HG03432 (cell line): Measurements from ENCODE around the gene SERPINI1.

Source experiments
- ATAC-seq: cut with Tn5 transposase; IDR thresholded peaks from one replicate; pipeline ENCODE4 v1.9.1; 2021; ENCODE audit warnings: mild to moderate bottlenecking, moderate library complexity; ENCODE audit not compliant: unreplicated experiment

SERPINI1 gene

GRCh38 chr3:167843886-167844285 lies 108.4 kb downstream of the SERPINI1 start:
- peak; percentile 45 for ATAC-seq

GRCh38 chr3:167844528-167844927 lies 109.0 kb downstream of the SERPINI1 start:
- no peak for ATAC-seq

DNA sequence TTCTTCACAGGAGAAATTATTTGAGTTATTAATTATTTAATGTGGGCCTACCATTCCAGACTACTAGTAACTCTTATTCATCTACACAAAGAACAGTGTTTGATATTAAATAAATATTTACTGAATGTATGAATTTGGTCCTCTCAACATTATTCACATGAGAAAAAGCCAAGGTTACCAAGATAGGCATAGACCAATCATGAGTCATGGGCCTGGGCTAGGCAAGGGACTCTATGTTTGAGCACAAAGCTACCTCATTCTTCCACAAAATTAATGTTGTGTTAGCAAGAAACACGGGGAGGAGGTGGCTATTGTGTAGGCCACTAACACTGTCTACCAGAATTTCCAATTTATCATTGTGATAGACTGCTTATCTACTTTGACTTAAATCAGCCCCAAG lies 115.7 kb downstream of the SERPINI1 start:
- no peak for ATAC-seq

DNA sequence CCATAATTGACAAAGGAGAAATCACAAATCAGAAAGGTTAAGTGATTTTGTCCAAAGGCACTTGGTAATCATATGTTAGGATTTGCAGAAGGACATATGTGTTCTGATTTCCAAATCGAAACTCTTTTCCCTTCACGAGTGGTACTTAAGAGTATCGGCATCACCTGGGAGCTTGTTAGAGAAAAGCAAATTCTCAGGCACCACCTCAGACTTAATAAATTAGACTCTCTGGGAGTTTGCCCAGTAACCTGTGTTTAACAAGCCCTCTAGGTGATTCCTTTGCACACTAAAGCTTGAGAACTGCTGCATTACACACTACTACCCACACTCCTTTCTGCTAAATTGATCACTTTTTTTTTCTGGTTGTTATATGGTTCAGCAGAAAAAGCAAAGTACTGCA lies 116.2 kb downstream of the SERPINI1 start:
- no peak for ATAC-seq

DNA sequence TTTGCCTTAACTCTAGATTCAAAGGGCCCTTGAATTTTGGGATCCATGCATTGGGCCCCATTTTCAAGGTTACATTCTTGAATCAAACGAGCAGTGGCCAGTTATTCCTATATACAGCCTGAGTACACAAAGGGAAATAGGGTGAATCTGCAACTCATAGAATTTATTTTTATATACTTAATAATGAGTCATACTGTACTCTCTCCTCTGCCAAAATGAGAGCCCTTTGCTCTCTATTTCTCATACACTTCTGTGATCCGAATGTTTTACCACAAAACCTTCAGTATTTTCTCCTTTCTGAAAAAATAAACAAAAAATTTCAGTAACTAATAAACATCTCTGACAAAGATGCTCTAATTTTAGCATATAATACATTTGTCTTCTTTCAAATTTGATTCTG lies 116.7 kb downstream of the SERPINI1 start:
- ATAC-seq, result no peak

DNA sequence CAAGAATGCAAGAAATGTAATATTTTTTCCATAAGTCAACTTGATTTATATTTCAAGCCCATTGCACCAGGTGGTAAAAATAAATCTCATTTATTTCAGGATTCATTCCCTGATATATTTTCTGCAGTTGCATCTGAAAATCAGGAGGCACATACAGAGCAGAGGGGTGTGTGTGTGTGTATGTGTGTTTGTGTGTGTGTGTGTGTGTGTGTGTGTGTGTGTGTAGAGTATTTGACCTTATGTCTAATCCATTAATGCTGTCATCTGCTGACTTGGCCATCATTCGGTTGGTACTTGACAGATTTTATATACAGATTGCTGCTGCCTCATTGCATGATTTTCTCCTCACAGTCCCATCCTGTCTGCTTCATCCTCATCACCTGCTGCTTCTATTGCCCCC lies 118.5 kb downstream of the SERPINI1 start:
- ATAC-seq, result no peak

GRCh38 chr3:167854846-167855245 lies 119.3 kb downstream of the SERPINI1 start:
- no peak for ATAC-seq

DNA sequence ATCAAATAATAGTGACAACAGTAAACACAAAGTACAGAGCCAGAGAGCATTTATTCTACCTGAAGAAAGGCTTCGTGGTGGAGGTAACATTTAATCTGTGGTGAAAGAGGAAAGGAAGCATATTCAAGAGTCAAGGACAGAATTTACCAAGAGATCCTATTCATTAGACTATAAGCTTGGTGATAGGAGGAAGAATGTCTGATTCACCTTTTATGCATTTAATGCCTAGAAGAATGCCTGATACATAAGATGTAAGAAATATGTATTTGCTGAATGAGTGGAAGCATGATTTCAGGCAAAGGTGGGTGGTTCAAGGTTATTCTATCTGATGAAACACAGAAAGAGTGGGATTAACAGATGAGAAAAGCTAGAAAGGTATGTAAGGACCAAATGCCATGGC lies 119.8 kb downstream of the SERPINI1 start:
- no peak for ATAC-seq

DNA sequence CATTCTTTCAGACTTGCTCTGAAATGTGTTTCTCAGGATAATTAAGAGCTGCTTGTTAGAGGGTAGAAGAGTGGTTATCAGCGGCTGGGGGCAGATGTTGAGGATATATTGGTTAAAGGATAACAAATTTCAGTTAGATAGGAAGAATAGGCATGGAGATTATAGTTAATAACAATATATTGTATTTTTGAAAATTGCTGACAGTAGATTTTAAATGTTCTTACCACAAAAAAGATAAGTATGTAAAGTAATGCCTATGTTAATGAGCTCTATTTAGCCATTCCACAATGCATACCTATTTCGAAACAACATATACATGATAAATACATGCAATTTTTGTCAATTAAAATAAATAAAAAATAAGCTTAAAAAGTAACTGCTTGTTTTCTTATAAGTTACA lies 123.3 kb downstream of the SERPINI1 start:
- no peak for ATAC-seq

GRCh38 chr3:167859610-167860009 lies 124.1 kb downstream of the SERPINI1 start:
- no peak for ATAC-seq

DNA sequence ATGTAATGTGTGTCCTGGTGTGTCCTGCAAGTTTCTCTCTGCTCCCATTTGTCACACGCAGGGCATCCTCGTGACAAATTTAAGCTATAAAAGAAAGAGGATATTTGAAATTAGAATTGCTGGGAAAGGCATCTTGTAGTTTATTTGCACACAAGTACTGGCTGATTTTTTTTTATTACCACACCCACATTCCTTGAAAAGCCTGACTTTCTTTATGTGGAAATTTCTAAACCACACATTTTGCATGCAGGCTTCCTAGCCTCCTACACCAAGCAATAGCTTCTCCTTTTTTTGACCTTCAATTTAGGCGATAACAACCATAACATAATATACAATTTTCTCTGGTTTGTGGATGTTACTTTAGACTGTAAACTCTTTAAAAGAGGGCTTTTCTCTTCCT lies 126.1 kb downstream of the SERPINI1 start:
- ATAC-seq, result no peak

GRCh38 chr3:167862104-167862730 lies 126.7 kb downstream of the SERPINI1 start:
- ATAC-seq, result no peak

GRCh38 chr3:167863811-167864551 lies 128.5 kb downstream of the SERPINI1 start:
- no peak for ATAC-seq

- no peak for ATAC-seq
Measured at GRCh38 chr3:167864552-167864874, 129.0 kb downstream of the SERPINI1 start.

DNA sequence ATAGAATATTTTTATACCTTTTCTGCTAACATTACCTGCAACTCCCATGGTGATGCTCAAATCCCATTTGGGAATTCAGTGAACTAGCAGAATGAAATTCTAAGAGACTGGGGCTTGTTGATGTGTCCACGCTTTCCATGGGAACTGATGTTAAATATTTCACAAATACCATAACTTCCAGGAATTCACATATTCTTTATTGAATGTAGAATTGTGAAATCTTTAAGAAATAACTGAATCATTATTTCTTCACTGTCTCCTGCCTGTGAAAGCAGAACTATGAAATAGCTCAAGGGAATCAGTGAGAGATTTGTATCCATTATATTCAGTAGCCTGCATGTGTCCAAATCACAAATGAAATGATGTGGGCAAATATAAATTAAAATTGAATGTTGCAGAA lies 130.8 kb downstream of the SERPINI1 start:
- no peak for ATAC-seq

DNA sequence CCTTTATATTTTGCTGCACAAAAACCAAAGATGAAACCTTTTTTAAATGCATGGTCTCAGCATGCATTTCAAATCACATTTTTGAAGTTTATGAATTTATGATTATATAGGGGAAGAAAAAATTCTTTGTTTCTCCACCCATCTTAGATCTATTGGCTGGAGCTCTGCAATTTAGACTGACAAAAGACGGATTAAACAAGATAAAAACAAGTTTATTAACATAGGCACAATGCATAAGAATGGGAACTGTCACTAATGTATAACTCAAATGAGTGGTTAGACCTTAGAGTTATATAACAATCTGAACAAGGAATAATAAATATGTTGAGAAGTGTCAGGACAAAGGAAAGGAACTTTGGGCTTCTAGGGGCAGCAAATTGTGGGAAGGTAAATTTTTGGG lies 132.5 kb downstream of the SERPINI1 start:
- ATAC-seq, result no peak

DNA sequence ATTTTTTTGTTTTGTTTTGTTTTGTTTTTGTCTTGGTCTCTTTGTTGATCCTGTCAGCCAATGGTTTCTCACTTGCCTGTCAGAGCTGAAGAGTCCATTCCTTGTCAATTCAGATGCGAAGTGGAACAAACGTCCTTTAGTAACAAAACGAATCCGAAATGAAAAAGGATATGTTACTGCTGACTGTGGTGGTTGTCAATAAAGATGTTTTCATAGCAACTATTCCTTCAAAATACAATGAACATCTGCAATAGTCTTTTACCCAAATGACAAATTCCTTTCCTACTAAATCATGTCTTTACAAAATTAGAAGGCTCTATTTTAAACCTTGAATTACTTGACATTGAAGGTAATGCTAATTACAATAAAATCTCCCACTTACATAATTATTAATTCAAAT lies 134.7 kb downstream of the SERPINI1 start:
- ATAC-seq, result no peak

GRCh38 chr3:167870759-167871158 lies 135.2 kb downstream of the SERPINI1 start:
- no peak for ATAC-seq

DNA sequence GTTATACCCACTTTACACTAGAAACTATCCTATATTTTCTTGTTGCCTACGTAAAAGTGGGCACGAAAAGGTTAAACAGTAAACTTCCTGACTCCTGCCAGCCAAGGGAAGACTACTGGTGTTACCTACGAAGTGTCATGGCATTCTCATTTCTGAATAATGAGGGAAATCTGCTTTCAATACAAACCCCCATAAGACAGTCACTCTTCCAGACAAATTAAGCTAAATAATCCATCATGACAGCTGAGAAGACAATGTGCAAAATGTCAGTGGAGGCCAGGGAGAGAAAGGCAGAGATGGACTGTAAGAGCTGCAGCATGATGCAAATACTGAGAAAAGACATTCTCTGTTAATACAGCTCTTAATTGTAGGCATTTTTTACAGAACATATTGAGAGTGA lies 136.5 kb downstream of the SERPINI1 start:
- no peak for ATAC-seq

DNA sequence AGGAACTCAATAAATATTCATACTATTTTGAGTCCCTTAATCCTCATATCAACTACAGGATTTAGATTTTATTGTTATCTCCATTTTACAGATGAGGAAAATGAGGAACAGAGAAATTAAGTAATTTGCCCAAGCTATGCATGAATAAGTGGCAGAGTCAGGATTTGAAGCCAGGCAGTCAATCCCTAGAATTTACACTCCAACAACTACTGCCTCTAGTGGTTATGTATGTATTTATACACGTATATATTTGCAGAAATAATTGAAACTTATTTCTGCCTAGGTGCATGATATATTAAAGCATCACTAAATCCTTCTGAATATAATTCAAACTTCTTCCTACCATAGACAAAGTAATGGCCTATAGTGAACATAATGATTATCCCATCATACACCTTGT lies 137.4 kb downstream of the SERPINI1 start:
- ATAC-seq, result no peak

- no peak for ATAC-seq
Measured at GRCh38 chr3:167874671-167875372, 139.3 kb downstream of the SERPINI1 start.
